K562 (cell line): ENCODE results near the gene MVK. TPM values are rescaled to one million over a fixed set of nuclear protein-coding genes. Genes with fewer than 3 reads are reported as not detected.
A peak's percentile ranks its signal among the peaks of the same experiment; 100 is the strongest.

Source experiments
- EP300 ChIP-seq: IDR thresholded peaks from 2 replicates; pipeline ENCODE4 v1.6.1; 2012; ENCODE audit warnings: low read length, improper control_type of control experiment
- GTF2F1 ChIP-seq: IDR thresholded peaks from 2 replicates; pipeline ENCODE4 v1.6.1; 2011; ENCODE audit warnings: low read depth, low read length, improper control_type of control experiment
- HOXB6 ChIP-seq: fragments of 250-450 bp; sonication (Bioruptor Pico); IDR thresholded peaks from 2 replicates; pipeline ENCODE4 v1.5.1; 2022; ENCODE audit warnings: mild to moderate bottlenecking, borderline replicate concordance
- MXI1 ChIP-seq: IDR thresholded peaks from 2 replicates; pipeline ENCODE4 v1.6.1; 2011; ENCODE audit warnings: low read depth, mild to moderate bottlenecking, improper control_type of control experiment, low read length
- RREB1 ChIP-seq: fragments of 250-450 bp; sonication (Bioruptor Pico); IDR thresholded peaks from 2 replicates; pipeline ENCODE4 v1.4.0; 2020
- ZNF134 ChIP-seq: fragments of 250-450 bp; sonication (Bioruptor Pico); conservative IDR thresholded peaks from 2 replicates; pipeline ENCODE4 v1.4.0; 2020
- polyA plus RNA-seq, 8 experiments: library from polyadenylated mRNA; depleted of rRNA in 4 of 8; stranded (reverse) in 5 of 8; unstranded in 3 of 8; fragments of >200 nt; fragmentation: Nextera tagmentation in 2 of 8; fragmentation: Illumina TruSeq in 1 of 8; extraction: Ambion mirVana in 2 of 8; extraction: Trizol in 1 of 8; gene quantifications; 2 replicates each; pipeline versions ENCODE4 v1.2.1 to v1.2.3, GENCODE V29; 2011 to 2014; ENCODE audit warnings: inconsistent platforms in 1 of 8, missing spikeins in 1 of 8
- total RNA-seq, 7 experiments: library from RNA; depleted of rRNA in 6 of 7; stranded (reverse); fragments of >200 nt in 6 of 7; fragmentation: Illumina TruSeq in 2 of 7; extraction: Trizol in 2 of 7; gene quantifications; 2 replicates each; pipeline versions ENCODE4 v1.2.1 to v1.2.3, GENCODE V29; 2011 to 2021; ENCODE audit warnings: low replicate concordance in 1 of 7
- TF ChIP-seq, protein P1 (sequence below): sonication (generic); formaldehyde crosslinking; IDR thresholded peaks from 2 replicates; pipeline ENCODE4 v1.8.0; 2023; ENCODE audit warnings: mild to moderate bottlenecking, missing genetic modification reagents
- TF ChIP-seq, protein P2 (sequence below): fragments of 200-400 bp; formaldehyde crosslinking; IDR thresholded peaks from 2 replicates; pipeline ENCODE4 v1.6.1; 2017; ENCODE audit warnings: mild to moderate bottlenecking, low read depth, low read length, moderate library complexity
- TF ChIP-seq, protein P3 (sequence below), 2 experiments: fragments of 450-650 bp in 1 of 2; sonication (generic) in 1 of 2; formaldehyde crosslinking in 1 of 2; IDR thresholded peaks in 1 of 2; conservative IDR thresholded peaks in 1 of 2; 2 replicates each; pipeline versions ENCODE4 v1.6.1 to v1.8.1; 2016 to 2023; ENCODE audit warnings: mild to moderate bottlenecking in 2 of 2, moderate library complexity in 2 of 2, inconsistent platforms in 1 of 2, missing genetic modification reagents in 1 of 2
- TF ChIP-seq, protein P4 (sequence below): sonication (generic); formaldehyde crosslinking; IDR thresholded peaks from 2 replicates; pipeline ENCODE4 v1.9.0; 2022; ENCODE audit warnings: mild to moderate bottlenecking, missing genetic modification reagents

Gene MVK
- total and polyA plus RNA-seq, 9 of the 15 experiments (the other 6 are each of a cell fraction or from before 2014, with no cell fraction given), result 0.41 to 33.6 (median 18.8) TPM

DNA sequence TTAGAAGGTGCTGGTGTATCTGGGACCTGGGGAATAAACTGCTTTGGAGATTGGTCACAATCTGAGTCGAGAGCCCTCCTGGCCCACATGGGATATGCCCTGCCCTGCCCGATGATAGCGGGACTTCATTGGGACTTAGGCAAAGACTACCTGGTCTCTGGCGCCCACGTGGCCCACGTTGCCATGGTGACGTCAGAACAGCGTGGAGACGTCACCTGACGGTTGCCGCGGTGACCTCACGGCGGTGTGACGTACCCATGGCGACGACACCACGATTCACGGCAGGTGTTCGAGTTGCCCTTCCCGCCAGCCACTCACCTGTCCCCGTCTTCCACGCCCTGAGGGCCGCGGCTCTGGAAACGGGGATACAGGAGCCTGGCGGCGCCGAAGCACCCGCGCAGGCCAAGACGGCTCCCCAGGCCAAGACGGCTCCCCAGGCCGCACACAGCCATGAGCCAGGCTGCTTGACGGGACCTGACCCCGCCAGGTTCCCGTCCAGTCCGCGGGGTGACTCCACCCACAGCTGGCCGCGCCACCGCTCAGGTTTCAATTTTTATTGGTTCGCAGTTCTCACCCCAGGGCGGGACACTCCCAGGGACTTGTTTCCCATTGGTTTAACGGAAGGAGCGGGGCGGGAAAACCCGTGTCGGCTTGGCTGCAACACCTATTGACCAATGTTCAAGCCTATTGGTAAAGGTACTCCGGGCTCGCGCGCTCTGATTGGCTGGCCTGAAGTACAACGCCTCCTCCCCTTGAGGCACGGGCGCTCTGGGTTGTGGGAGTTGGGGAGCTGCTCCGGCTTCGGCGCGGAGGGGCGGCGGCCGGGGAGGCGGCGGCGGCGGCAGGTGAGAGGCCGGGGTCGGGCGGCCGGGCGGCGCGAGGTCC, at the start of gene MVK, which contains the start of gene MMAB (continued):
- TF ChIP-seq, protein P1, sequence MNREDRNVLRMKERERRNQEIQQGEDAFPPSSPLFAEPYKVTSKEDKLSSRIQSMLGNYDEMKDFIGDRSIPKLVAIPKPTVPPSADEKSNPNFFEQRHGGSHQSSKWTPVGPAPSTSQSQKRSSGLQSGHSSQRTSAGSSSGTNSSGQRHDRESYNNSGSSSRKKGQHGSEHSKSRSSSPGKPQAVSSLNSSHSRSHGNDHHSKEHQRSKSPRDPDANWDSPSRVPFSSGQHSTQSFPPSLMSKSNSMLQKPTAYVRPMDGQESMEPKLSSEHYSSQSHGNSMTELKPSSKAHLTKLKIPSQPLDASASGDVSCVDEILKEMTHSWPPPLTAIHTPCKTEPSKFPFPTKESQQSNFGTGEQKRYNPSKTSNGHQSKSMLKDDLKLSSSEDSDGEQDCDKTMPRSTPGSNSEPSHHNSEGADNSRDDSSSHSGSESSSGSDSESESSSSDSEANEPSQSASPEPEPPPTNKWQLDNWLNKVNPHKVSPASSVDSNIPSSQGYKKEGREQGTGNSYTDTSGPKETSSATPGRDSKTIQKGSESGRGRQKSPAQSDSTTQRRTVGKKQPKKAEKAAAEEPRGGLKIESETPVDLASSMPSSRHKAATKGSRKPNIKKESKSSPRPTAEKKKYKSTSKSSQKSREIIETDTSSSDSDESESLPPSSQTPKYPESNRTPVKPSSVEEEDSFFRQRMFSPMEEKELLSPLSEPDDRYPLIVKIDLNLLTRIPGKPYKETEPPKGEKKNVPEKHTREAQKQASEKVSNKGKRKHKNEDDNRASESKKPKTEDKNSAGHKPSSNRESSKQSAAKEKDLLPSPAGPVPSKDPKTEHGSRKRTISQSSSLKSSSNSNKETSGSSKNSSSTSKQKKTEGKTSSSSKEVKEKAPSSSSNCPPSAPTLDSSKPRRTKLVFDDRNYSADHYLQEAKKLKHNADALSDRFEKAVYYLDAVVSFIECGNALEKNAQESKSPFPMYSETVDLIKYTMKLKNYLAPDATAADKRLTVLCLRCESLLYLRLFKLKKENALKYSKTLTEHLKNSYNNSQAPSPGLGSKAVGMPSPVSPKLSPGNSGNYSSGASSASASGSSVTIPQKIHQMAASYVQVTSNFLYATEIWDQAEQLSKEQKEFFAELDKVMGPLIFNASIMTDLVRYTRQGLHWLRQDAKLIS, result peak; percentile 74; the same call in 1 of the 2 replicates
- TF ChIP-seq HOXB6 (no peak), MXI1 (peak; percentile 86; the same call in 1 of the 2 replicates), ZNF134 (no peak), EP300 (no peak; the same call in 1 of the 2 replicates), GTF2F1 (0 out of 2 replicates have a peak, but pooled peaks have one; percentile 68), RREB1 (CRISPR knock-in tag) (0 out of 2 replicates have a peak, but pooled peaks have one; percentile 33)
- TF ChIP-seq, protein P2, sequence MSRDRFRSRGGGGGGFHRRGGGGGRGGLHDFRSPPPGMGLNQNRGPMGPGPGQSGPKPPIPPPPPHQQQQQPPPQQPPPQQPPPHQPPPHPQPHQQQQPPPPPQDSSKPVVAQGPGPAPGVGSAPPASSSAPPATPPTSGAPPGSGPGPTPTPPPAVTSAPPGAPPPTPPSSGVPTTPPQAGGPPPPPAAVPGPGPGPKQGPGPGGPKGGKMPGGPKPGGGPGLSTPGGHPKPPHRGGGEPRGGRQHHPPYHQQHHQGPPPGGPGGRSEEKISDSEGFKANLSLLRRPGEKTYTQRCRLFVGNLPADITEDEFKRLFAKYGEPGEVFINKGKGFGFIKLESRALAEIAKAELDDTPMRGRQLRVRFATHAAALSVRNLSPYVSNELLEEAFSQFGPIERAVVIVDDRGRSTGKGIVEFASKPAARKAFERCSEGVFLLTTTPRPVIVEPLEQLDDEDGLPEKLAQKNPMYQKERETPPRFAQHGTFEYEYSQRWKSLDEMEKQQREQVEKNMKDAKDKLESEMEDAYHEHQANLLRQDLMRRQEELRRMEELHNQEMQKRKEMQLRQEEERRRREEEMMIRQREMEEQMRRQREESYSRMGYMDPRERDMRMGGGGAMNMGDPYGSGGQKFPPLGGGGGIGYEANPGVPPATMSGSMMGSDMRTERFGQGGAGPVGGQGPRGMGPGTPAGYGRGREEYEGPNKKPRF, result no peak
- TF ChIP-seq, protein P3, sequence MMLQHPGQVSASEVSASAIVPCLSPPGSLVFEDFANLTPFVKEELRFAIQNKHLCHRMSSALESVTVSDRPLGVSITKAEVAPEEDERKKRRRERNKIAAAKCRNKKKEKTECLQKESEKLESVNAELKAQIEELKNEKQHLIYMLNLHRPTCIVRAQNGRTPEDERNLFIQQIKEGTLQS (IDR thresholded peaks at IDR 0.05), result peak; percentile 97
- TF ChIP-seq, protein P3 (CRISPR knock-in tag; conservative IDR thresholded peaks at IDR 0.05), result peak; percentile 59; the same call in 1 of the 2 replicates
- TF ChIP-seq, protein P4, sequence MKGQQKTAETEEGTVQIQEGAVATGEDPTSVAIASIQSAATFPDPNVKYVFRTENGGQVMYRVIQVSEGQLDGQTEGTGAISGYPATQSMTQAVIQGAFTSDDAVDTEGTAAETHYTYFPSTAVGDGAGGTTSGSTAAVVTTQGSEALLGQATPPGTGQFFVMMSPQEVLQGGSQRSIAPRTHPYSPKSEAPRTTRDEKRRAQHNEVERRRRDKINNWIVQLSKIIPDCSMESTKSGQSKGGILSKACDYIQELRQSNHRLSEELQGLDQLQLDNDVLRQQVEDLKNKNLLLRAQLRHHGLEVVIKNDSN (CRISPR knock-in tag), result peak; percentile 98
